CD4-positive, alpha-beta T cell treated with Interleukin-17A for 1 hour (primary cell): ENCODE measurements around the gene MCF2L.

Experiments used
- DNase-seq: peaks from one replicate; pipeline ENCODE4 v3.0.0-alpha.2; 2020

MCF2L gene

DNA sequence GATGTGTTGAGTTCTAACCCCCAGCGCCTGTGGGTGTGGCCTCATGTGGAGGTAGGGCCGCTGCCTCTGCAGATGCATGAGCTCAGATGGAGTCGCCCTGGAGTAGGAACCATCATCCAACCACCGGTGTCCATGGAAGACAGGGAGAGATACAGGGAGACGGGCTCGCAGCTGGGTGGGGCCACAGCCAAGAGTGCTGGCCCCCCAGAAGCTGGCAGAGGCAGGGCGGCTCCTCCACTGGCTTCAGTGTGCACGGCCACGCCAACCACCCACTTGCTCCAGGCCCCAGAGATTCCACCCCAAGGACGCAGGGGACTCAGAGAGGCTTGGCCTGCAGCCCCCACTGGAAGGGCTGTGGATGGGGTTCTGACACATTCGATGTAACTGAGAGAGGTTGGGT, 5.4 kb upstream of the MCF2L start:
- DNase-seq, result no peak

GRCh38 chr13:112964971-112965492, 4.0 kb upstream of the MCF2L start:
- no peak for DNase-seq

DNA sequence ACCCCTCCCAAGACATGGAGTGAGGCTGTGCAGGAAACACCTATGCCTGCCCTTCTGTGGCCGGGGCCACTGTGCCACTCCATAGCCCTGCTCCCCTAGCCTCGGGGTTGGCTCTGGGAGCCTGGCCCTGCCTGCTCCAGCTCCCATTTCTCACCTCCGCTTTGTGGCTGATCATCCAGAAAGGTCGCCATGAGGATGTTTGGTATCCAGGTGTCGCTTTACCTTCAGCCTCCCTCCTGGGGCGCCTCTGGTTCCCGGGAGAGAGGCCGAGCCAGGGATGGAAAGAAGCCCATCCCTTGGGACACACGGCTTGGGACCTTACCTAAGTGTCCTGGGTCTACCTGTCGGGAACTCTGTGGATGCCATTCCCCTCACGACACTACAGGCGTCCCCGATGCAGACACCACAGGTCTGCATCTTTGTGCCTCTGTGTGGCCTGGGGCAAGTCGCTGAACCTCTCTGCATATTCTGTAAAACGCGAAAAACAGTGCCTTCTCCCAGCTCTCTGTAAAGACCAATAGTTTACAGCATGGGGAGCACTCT, 3.4 kb upstream of the MCF2L start:
- no peak for DNase-seq

DNA sequence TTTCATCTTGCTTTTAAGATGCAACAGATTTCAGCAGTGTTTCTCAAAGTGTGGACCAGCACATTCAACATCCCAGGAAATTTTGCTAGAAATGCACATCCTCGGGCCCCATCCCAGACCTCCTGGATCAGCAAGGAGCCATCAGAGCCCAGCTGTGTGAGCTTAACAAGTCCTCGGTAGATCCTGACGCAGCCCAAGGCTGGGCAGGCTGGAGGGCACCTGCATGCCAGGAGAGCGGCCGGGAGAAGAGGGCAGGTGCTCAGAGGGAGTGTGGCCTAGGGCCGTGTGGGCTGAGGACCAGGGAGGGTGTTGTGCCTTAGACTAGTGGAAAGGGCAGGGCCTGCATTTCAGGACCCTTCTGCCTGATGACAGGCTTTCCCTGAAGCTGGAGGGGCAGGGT, 2.2 kb upstream of the MCF2L start:
- no peak for DNase-seq

GRCh38 chr13:112967686-112968379, 1.2 kb upstream of the MCF2L start:
- no peak for DNase-seq

DNA sequence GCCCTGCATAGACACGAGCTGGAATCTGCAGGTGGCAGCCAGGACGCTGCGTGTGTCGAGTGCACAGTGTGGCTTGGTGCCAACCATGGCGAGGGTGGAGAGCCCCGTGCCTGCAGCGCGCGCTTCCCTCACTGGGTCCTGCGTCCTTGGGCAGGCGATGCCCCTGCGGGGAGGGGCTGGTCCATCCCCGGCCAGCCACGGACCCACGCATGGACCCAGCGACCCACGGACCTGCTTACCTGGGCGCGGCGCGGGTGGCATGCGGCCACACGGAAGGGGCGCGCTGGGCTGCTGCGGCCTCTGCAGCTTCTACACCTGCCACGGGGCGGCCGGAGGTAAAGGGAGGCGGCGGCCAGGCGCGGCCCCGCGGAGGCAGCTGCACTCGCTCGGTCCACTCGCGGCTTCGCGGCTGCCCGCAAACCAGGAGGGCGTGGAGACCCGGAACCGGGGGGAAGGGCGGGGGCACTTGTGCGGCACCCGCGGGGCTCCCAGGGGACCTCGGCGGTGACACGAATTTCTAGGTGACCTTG, 569 bp upstream of the MCF2L start:
- DNase-seq, result peak; percentile 29

DNA sequence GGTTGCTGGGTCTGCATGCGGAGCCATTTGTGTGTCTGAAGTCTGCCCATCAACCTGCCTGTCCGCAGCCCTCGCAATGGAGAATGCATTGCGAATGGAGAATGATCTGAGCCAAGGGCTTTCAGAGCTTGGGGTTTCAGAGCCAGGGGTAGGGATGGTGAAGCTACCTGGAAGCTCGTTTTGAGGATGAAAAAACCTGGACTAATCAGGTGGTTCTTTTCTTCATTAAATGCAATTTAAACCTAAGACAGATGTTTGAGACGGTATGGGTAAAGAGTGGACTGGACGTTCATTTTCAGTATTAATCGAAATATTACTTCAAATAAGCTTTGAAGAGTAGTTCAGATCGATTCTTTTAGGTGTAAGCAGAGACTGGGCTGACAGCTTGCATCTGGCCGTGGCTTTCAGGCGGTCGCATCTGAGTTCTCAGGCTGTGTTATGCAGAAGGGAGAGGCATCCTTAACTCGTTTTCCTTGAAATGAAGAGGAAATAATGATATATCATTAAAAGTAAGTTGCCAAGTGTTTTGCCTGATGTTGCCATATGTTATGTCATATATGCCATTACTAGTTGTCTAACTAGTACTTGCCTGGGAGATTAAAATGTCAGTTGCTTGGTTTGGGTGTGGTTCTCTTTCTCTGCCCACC, 801 bp downstream of the MCF2L start:
- DNase-seq, result no peak

DNA sequence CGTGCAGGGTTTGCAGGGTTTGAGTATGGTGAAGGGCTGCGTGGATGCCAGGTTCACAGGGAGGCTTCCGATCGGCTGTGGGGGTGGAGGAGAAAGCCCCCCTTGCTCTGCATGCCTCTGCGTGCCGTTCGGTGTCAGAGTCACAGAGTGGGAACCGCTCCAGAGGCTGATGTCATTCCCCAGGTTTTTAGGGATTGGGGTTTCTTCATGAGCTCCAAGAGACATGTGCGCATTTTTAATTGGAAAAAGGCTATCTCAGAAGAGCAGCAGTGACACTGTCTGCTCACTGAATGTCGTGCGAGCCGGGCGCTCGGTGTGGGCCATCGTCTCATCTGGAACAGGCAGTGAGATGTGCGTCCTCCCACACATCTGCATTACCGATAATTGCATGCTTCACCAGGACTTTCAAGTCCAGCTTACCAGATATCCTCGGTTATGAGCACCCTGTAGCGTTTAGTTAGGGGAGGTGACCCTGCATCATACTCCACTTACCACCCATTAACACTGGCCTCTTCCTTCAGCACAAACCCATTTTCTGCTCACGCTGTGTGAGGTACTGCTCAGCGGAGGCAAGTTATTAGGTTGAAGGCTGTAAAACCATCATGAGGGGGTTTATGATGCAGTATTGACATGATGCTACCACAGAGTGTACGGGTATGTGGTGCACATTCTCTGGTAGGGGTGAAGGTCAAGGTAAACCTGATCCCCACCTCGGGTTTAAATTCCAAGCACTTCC, 1.7 kb downstream of the MCF2L start:
- no peak for DNase-seq

DNA sequence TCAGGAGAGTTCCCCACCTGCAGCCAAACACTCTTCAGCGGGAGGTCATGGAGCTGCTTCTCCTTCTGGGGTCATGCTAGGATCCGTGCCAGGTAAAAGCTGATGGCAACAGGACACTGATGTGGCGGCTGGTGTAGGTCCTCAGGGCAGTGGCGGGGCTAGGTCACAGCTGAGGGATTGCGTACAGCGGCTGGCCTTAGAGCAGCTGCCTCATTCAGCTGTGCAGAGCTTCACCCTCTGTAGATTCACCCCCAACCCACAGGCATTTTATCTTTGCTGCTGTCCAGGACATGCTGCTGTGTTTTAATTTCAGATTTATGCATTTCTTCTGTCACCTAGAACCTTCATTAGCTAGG, 2.3 kb downstream of the MCF2L start:
- DNase-seq, result no peak

- DNase-seq, result no peak
These were observed 3.2 kb downstream of the MCF2L start for GRCh38 chr13:112972258-112972657.

- no peak for DNase-seq
These were observed 4.0 kb downstream of the MCF2L start for GRCh38 chr13:112972867-112973576.

GRCh38 chr13:112973577-112973951, 4.5 kb downstream of the MCF2L start:
- DNase-seq, result no peak

- no peak for DNase-seq
These were observed 5.1 kb downstream of the MCF2L start for GRCh38 chr13:112974125-112974524.

GRCh38 chr13:112974671-112975070, 5.7 kb downstream of the MCF2L start:
- no peak for DNase-seq

DNA sequence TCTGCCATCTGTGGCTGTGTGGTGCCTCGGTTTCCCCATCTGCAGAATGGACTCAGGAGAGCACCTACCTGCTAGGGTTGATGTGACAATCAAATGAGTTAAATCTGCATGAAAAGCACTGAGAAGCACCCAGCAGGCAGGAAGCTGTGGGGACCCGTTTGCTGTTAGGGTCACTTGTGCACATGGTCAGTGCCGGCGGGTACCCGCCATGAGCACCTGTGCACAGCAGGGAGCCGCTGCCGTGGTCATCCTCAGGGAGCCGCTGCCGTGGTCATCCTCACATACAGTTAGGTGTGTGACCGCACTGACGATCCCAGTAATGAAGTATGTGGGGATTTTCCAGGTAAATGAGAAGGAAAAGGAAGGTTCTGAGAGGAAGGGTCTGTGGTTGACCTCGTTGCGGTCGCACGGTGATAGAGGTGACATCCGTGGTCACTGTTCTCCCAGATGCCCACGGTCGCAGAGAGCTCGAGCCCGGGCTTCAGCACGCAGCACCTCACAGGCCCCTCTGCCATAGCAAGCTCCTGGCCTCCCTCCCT, 6.5 kb downstream of the MCF2L start:
- DNase-seq, result no peak

DNA sequence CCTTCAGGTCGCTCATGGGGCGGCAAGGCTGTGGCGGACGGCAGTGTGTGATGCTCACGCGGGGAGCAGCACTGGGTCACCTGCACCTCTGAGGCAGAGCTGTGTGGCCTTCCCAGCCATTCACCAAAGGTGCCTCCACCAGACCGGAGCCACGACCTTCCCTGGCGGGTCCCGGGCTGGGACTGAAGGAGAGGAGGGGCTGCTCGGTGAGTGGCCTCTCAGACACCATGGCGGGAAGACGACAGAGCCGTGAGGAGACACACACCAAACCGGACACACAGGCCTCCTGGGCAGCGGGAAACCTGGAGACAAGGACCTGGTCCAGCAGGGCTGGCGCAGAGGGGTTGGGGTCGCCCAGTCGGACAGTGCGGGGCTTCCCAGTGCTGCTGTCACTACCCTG, 7.5 kb downstream of the MCF2L start:
- no peak for DNase-seq

GRCh38 chr13:112977091-112977490, 8.1 kb downstream of the MCF2L start:
- no peak for DNase-seq

GRCh38 chr13:112977525-112977924, 8.5 kb downstream of the MCF2L start:
- no peak for DNase-seq

GRCh38 chr13:112978561-112979405, 9.8 kb downstream of the MCF2L start:
- no peak for DNase-seq

- DNase-seq, result no peak
These were observed 10.4 kb downstream of the MCF2L start for GRCh38 chr13:112979406-112979902.

DNA sequence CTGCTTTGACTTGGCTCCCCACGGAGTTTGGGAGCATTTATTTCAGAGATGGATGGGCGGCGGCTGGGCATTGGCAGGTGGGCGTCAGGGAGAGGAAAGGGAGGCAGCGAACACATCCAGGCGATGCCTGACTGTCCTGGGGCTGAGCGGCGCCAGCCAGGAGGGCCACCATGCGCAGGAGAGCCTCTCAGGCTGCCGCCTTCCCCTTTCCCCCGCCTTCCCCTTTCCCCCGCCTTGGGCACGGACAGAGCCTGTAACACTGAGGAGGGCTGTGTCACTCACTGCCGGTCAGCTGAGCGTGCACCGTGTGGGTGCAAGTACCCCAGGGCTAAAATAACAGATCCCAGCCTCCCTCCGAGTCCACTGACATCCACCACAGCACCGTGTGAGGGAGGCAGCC, 11.4 kb downstream of the MCF2L start:
- no peak for DNase-seq
